DMS53 (cell line): Measurements from ENCODE around the gene ZNF587B.
"Not testable (repeated sequence)": the region's sequence is repeated elsewhere in the genome, so short reads cannot be mapped to it uniquely, and the experiment has no call there.

Experiments used
- DNase-seq: peaks from one replicate; lab custom pipeline; 2025; lab: John Stamatoyannopoulos, UW

Gene ZNF587B

GRCh38 chr19:57872450-57872849 lies 42.4 kb downstream of the ZNF587B start:
- no peak for DNase-seq

DNA sequence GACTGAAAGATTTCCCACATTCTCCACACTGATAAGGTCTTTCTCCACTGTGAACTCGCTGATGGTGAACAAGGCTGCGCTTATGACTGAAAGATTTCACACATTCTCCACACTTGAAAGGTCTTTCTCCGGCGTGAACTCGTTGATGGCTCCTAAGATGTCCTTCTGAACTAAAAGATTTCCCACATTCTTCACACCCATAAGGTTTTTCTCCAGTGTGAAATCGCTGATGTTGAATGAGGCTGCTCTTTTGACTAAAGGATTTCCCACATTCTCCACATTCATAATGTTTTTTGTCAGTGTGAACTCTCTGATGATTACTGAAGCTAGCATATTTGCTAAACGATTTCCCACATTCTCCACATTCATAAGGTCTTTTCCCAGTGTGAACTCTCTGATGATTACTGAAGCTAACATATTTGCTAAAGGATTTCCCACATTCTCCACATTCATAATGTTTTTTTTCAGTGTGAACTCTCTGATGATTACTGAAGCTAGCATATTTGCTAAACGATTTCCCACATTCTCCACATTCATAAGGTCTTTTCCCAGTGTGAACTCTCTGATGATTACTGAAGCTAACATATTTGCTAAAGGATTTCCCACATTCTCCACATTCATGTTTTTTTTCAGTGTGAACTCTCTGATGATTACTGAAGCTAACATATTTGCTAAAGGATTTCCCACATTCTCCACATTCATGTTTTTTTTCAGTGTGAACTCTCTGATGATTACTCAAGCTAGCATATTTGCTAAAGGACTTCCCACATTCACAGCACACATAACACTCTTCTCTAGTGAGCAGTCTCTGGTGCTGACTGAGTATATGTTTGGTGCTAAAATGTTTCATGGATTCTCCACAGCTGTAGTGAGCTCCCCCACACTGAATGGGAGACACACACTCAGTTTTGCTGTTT lies 44.0 kb downstream of the ZNF587B start:
- not testable (repeated sequence) for DNase-seq

- no peak for DNase-seq
Observed at GRCh38 chr19:57886046-57886445, 55.9 kb downstream of the ZNF587B start.

DNA sequence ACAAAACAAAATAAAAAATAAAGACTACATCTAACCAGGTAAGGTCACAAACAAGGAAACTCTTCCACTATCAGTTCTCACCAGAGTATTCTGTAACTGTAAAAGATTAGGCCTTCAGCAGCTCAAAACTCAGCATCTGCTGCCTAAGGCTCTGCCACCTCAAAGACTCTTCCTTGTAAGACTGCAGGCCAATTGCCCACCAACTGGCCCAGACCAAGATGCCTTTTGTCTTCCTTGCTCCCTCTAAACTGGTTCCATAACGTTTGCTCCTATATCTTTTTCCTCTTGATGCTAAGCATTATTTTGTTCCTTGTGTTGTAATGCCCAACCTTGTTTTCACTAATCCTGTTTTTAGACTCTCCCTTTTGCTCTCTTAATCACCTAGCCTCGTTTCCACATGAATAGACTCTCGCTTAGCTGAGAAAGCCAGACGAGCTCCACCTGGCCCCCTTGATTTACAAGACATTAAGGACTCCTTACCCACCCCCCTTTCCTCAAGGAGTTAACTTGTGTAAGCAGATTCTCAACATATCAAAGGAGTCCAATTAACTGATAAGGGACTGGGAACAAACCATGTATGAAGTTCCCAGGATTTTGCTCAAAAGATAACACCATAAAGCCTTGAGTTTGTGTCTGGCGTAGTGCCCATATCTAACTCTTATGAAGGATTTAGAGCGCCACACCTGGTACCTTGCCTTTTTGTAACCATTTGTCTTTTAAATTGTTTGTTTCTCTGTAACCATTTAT lies 57.3 kb downstream of the ZNF587B start:
- no peak for DNase-seq

- DNase-seq, result no peak
Observed at GRCh38 chr19:57888107-57888559, 58.0 kb downstream of the ZNF587B start.

DNA sequence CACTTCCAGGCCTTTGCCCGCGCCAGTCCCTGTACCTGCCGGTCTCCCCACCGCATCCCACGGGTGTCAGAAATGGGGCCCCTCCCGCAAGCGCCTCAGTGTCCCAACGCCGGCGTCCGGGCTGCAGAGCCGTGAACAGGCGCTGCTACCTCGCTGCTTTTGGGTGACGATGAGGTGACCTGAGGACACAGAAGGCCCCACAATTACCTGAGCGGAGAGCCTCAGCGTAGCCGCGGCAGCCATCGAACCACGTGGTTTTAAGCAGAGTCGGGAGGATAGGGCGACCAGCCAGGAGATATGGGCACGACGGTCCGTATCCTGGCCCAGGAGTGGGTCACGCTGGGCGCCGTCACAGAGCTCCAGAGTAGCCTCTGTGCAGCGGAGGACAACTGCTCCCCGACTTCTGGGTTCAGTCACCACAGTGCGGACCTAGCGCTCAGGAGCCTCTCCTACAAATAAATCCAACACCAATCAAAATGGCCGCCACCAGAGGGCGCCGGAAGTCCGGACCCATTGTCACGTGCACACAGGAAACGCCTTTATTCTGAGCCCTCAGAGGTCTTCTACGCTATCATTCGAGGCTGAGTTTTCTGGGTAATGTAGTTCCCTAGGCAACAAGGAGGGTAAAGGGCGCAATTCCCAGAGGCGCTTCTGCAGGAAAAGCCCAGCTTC lies 58.6 kb downstream of the ZNF587B start, which contains the start of gene ZNF814:
ZNF814 (minus strand) TSS at position 478 of the 672 bp plus-strand sequence; CDS start at position 243, 235 bp downstream.
- peak; percentile 37 for DNase-seq

DNA sequence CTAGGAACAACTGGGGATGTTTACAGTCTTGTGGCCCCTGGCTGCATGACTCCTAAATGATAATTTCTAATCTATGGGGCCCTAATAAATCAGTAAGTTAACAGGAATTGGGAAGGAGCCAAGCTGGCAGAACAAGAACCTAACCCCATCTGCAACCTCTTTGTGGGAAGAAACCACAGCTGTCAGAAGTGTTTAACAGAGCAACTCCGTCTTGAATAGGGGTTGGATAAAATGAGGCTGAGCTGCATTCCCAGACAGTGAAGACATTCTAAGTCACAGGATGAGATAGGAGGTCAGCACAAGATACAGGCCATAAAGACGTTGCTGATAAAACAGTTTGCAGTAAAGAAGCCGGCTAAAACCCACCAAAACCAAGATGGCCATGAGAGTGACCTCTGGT lies 60.6 kb downstream of the ZNF587B start:
- not testable (repeated sequence) for DNase-seq
